GM12878 (cell line): ENCODE data around the gene FAM222A. TPM values are rescaled to one million over a fixed set of nuclear protein-coding genes. Genes with fewer than 3 reads are reported as not detected.

Experiments used
- ATAC-seq: fragments of 200-7000 bp; cut with Tn5 transposase; 3 replicates; pipeline ENCODE4 v1.9.1; 2020; ENCODE audit warnings: mild to moderate bottlenecking, moderate library complexity
- BruUV-seq: library from RNA; stranded (reverse); fragments of 400-500 nt; replicated peaks from 2 replicates; lab custom pipeline; 2021; lab: Mats Ljungman, UMichigan
- CTCF ChIA-PET: fragments of 300-600 bp; sonication (Branson Sonifier 250); formaldehyde crosslinking; extraction: SDS; loops from one replicate; lab custom pipeline; 2021; ENCODE audit warnings: inconsistent platforms; lab: Yijun Ruan, JAX
- POLR2A ChIA-PET: fragments of 350-600 bp; formaldehyde crosslinking; extraction: SDS; loops from one replicate; lab custom pipeline; 2021; ENCODE audit warnings: inconsistent platforms; lab: Charles Lee
- RAD21 ChIA-PET: fragments of 300-600 bp; sonication (Branson Sonifier 250); formaldehyde crosslinking; loops from one replicate; lab custom pipeline; 2023; ENCODE audit warnings: antibody characterized with exemption; ENCODE audit not compliant: unreplicated experiment; lab: Charles Lee
- SMC1A ChIA-PET: fragments of 300-600 bp; sonication (Branson Sonifier 250); formaldehyde crosslinking; loops from one replicate; lab custom pipeline; 2023; ENCODE audit not compliant: unreplicated experiment, uncharacterized antibody; lab: Charles Lee
- DNase-seq: peaks from one replicate; pipeline ENCODE4 v3.0.0-alpha.2; 2011; ENCODE audit warnings: low read depth, low spot score
- FAIRE-seq: peaks from 3 replicates; lab custom pipeline; 2011; peaks lifted over from hg19 to GRCh38; lab: Jason Lieb, UNC
- H2AFZ ChIP-seq: 2 replicates; pipeline ENCODE4 v1.6.0; 2011; ENCODE audit warnings: low read depth, low read length, control low read depth; ENCODE audit not compliant: control insufficient read depth
- H3K27ac ChIP-seq: 2 replicates; pipeline ENCODE4 v1.5.1; 2011; ENCODE audit warnings: control low read depth; ENCODE audit not compliant: control insufficient read depth, insufficient read depth
- H3K27me3 ChIP-seq, 2 experiments: replicated peaks in 1 of 2; 2 replicates each; pipeline versions ENCODE4 v1.6.0 to v1.6.1; 2011; ENCODE audit warnings: low read length in 1 of 2; ENCODE audit not compliant: control insufficient read depth in 2 of 2, insufficient read depth in 2 of 2
- H3K36me3 ChIP-seq, 2 experiments: 2 replicates each; pipeline ENCODE4 v1.5.1; 2011; ENCODE audit warnings: low read length in 1 of 2; ENCODE audit not compliant: control insufficient read depth in 2 of 2, insufficient read depth in 2 of 2
- H3K4me1 ChIP-seq: 2 replicates; pipeline ENCODE4 v1.6.1; 2011; ENCODE audit warnings: mild to moderate bottlenecking, low read length, moderate library complexity, mixed read lengths; ENCODE audit not compliant: control insufficient read depth, insufficient read depth
- H3K4me2 ChIP-seq: 2 replicates; pipeline ENCODE4 v1.6.0; 2011; ENCODE audit warnings: control low read depth; ENCODE audit not compliant: control insufficient read depth, insufficient read depth
- H3K4me3 ChIP-seq: fragments of 200-600 bp; sonication (generic); 2 replicates; pipeline ENCODE4 v1.5.1; 2016
- H3K79me2 ChIP-seq: 2 replicates; pipeline ENCODE4 v1.6.0; 2011; ENCODE audit warnings: low read length; ENCODE audit not compliant: control insufficient read depth, insufficient read depth
- H3K9ac ChIP-seq: 2 replicates; pipeline ENCODE4 v1.8.0; 2011; ENCODE audit warnings: low read length, control low read depth, mixed read lengths; ENCODE audit not compliant: control insufficient read depth, insufficient read depth
- H3K9me3 ChIP-seq: replicated peaks from 3 replicates; pipeline ENCODE4 v1.5.1; 2011; ENCODE audit warnings: mild to moderate bottlenecking, low read length; ENCODE audit not compliant: control insufficient read depth, insufficient read depth
- H4K20me1 ChIP-seq: 2 replicates; pipeline ENCODE4 v1.6.0; 2011; ENCODE audit not compliant: control insufficient read depth, insufficient read depth
- BCL11A ChIP-seq: IDR thresholded peaks from 2 replicates; pipeline ENCODE4 v1.6.1; 2011; ENCODE audit warnings: low read depth, low read length
- CHD2 ChIP-seq: IDR thresholded peaks from 2 replicates; pipeline ENCODE4 v1.6.1; 2011; ENCODE audit warnings: low read depth, low read length, improper control_type of control experiment, borderline replicate concordance
- CHD4 ChIP-seq: fragments of 200-600 bp; sonication (generic); IDR thresholded peaks from 2 replicates; pipeline ENCODE4 v1.6.1; 2016; ENCODE audit warnings: mild to moderate bottlenecking
- IKZF1 ChIP-seq: fragments of 450-650 bp; conservative IDR thresholded peaks from 2 replicates; pipeline ENCODE4 v1.6.1; 2017; ENCODE audit warnings: antibody characterized with exemption, mild to moderate bottlenecking
- IRF4 ChIP-seq: IDR thresholded peaks from 2 replicates; pipeline ENCODE4 v1.6.1; 2011; ENCODE audit warnings: low read depth, low read length
- LARP7 ChIP-seq: fragments of 450-650 bp; IDR thresholded peaks from 2 replicates; pipeline ENCODE4 v1.6.1; 2017; ENCODE audit warnings: mild to moderate bottlenecking
- NR2C2 ChIP-seq: IDR thresholded peaks from 2 replicates; pipeline ENCODE4 v1.6.1; 2011; ENCODE audit warnings: borderline replicate concordance, low read depth; ENCODE audit not compliant: control insufficient read depth, insufficient read length
- PAX8 ChIP-seq: fragments of 450-650 bp; IDR thresholded peaks from 2 replicates; pipeline ENCODE4 v1.6.1; 2017; ENCODE audit warnings: mild to moderate bottlenecking, moderate library complexity
- RCOR1 ChIP-seq: conservative IDR thresholded peaks from 2 replicates; pipeline ENCODE4 v1.6.1; 2012; ENCODE audit warnings: low read depth, low read length, improper control_type of control experiment
- ZNF384 ChIP-seq: IDR thresholded peaks from 2 replicates; pipeline ENCODE4 v1.6.1; 2012; ENCODE audit warnings: low read depth, mild to moderate bottlenecking, low read length, improper control_type of control experiment, borderline replicate concordance
- ZSCAN29 ChIP-seq: fragments of 450-650 bp; IDR thresholded peaks from 2 replicates; pipeline ENCODE4 v1.6.1; 2017; ENCODE audit warnings: mild to moderate bottlenecking, moderate library complexity
- WGBS: methylation state at CpG from one replicate; pipeline ENCODE4 v1.1.6; 2016; ENCODE audit warnings: low lambda C conversion rate; ENCODE audit not compliant: insufficient replicate concordance, insufficient coverage; ENCODE audit errors: missing lambda C conversion rate; 5-methylcytosine and 5-hydroxymethylcytosine counted together
- in situ Hi-C: fragments of 300-500 bp; cut with MboI; formaldehyde crosslinking; loops from 9 replicates; pipeline ENCODE4 v1.14.3; 2018; ENCODE audit warnings: mixed read lengths
- intact Hi-C: fragments of 100-400 bp; cut with micrococcal nuclease; formaldehyde crosslinking; loops from one replicate; pipeline ENCODE4 v1.14.2; 2022; ENCODE audit not compliant: unreplicated experiment
- polyA plus RNA-seq, 11 experiments: library from polyadenylated mRNA; depleted of rRNA in 4 of 11; unstranded in 6 of 11; stranded (reverse) in 5 of 11; fragments of >200 nt; fragmentation: Nextera tagmentation in 4 of 11; fragmentation: Illumina TruSeq in 1 of 11; extraction: Ambion mirVana in 4 of 11; extraction: Trizol in 1 of 11; gene quantifications; 1 replicate in 1 of 11; 2 replicates in 10 of 11; pipeline versions ENCODE4 v1.2.1 to v1.2.3, GENCODE V29; 2011 to 2016; ENCODE audit warnings: inconsistent platforms in 2 of 11, missing spikeins in 2 of 11, low read depth in 1 of 11
- total RNA-seq, 4 experiments: library from RNA; depleted of rRNA in 3 of 4; stranded (reverse); fragments of >200 nt in 3 of 4; fragmentation: Illumina TruSeq in 1 of 4; extraction: Trizol in 1 of 4; gene quantifications; 2 replicates each; pipeline versions ENCODE4 v1.2.1 to v1.2.3, GENCODE V29; 2013 to 2021
- TF ChIP-seq, protein P1 (sequence below): fragments of 450-650 bp; IDR thresholded peaks from 2 replicates; pipeline ENCODE4 v1.6.1; 2018; ENCODE audit warnings: borderline replicate concordance, mild to moderate bottlenecking; ENCODE audit not compliant: partially characterized antibody
- TF ChIP-seq, protein P2 (sequence below): fragments of 450-650 bp; IDR thresholded peaks from 2 replicates; pipeline ENCODE4 v1.6.1; 2017; ENCODE audit warnings: mild to moderate bottlenecking
- TF ChIP-seq, protein P3 (sequence below): IDR thresholded peaks from 2 replicates; pipeline ENCODE4 v1.6.1; 2012; ENCODE audit warnings: low read depth, low read length, improper control_type of control experiment

The FAM222A gene
- total and polyA plus RNA-seq, 10 of the 15 experiments (the other 5 are each of a cell fraction or from before 2014, with no cell fraction given) = 0.04 to 0.49 (median 0.14) TPM; not detected in 3

DNA sequence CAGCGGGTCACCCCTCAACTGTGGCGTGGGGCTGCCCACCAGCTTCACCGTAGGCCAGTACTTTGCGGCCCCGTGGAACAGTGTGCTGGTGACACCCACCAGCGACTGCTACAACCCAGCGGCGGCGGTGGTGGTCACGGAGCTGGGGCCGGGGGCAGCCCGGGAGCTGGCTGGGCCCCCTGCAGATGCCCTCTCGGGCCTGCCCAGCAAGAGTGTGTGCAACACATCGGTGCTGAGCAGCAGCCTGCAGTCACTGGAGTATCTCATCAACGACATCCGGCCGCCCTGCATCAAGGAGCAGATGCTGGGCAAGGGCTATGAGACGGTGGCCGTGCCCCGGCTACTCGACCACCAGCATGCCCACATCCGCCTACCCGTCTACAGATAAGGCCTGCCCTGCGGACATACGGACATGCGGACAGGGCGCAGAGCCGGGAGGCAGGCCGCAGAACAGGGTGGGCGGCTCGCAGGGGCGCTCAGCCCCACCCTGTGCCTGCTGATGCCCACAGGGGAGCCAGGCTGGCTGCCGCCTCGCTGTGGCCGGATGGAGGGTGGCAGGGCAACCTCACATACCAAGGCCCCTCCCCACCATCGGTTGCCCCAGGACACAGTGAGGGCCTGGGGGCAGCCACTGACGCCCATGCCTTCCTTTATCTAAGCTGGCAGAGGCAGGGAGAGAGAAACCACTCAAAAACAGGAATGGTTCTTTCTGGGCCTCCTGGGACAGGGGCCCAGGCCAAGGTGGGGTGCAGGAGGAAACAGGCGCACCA lies 55.5 kb downstream of the FAM222A start:
- Histone ChIP-seq H4K20me1 (no peaks in the 10 kb centered on the region), H3K4me1 (no peaks in the 10 kb centered on the region), H3K4me2 (no peak overlapping the region), H3K79me2 (no peaks in the 10 kb centered on the region), H2AFZ (no peak overlapping the region), H3K27ac (no peak overlapping the region), H3K9me3 (no peaks in the 10 kb centered on the region), H3K9ac (no peak overlapping the region), H3K27me3 (no peaks in the 10 kb centered on the region), H3K4me3 (no peak overlapping the region), H3K36me3 (no peaks in the 10 kb centered on the region)
- in situ Hi-C loops = no loop called here
- CTCF ChIA-PET = no interaction called here
- DNase-seq = no peak
- SMC1A ChIA-PET = no interaction called here
- no peak for FAIRE-seq
- no TSS peak for BruUV-seq
- TF ChIP-seq CHD4 (no peak), ZNF384 (no peak), RCOR1 (no peak), LARP7 (no peak), NR2C2 (no peak), IRF4 (no peak), BCL11A (no peak), IKZF1 (no peak), PAX8 (no peak), ZSCAN29 (no peak), CHD2 (no peak)
- TF ChIP-seq, protein P1, sequence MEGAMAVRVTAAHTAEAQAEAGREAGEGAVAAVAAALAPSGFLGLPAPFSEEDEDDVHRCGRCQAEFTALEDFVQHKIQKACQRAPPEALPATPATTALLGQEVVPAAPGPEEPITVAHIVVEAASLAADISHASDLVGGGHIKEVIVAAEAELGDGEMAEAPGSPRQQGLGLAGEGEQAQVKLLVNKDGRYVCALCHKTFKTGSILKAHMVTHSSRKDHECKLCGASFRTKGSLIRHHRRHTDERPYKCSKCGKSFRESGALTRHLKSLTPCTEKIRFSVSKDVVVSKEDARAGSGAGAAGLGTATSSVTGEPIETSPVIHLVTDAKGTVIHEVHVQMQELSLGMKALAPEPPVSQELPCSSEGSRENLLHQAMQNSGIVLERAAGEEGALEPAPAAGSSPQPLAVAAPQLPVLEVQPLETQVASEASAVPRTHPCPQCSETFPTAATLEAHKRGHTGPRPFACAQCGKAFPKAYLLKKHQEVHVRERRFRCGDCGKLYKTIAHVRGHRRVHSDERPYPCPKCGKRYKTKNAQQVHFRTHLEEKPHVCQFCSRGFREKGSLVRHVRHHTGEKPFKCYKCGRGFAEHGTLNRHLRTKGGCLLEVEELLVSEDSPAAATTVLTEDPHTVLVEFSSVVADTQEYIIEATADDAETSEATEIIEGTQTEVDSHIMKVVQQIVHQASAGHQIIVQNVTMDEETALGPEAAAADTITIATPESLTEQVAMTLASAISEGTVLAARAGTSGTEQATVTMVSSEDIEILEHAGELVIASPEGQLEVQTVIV = no peak
- TF ChIP-seq, protein P2, sequence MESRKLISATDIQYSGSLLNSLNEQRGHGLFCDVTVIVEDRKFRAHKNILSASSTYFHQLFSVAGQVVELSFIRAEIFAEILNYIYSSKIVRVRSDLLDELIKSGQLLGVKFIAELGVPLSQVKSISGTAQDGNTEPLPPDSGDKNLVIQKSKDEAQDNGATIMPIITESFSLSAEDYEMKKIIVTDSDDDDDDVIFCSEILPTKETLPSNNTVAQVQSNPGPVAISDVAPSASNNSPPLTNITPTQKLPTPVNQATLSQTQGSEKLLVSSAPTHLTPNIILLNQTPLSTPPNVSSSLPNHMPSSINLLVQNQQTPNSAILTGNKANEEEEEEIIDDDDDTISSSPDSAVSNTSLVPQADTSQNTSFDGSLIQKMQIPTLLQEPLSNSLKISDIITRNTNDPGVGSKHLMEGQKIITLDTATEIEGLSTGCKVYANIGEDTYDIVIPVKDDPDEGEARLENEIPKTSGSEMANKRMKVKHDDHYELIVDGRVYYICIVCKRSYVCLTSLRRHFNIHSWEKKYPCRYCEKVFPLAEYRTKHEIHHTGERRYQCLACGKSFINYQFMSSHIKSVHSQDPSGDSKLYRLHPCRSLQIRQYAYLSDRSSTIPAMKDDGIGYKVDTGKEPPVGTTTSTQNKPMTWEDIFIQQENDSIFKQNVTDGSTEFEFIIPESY = no peak
- TF ChIP-seq, protein P3, sequence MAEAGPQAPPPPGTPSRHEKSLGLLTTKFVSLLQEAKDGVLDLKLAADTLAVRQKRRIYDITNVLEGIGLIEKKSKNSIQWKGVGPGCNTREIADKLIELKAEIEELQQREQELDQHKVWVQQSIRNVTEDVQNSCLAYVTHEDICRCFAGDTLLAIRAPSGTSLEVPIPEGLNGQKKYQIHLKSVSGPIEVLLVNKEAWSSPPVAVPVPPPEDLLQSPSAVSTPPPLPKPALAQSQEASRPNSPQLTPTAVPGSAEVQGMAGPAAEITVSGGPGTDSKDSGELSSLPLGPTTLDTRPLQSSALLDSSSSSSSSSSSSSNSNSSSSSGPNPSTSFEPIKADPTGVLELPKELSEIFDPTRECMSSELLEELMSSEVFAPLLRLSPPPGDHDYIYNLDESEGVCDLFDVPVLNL = no peak
- WGBS = 70% methylated on average over 38 of the region's 38 CpGs
- ATAC-seq = no peak
- POLR2A ChIA-PET = no interaction called here
- intact Hi-C loops = no loop called here
- RAD21 ChIA-PET = interaction anchor here (0.6 kb wide), 1 partner anchor 14 kb away, joined by 3 read pairs; no protein-coding TSS in a partner anchor
